ENCODE measurements around the gene TFG. TPM values are rescaled to one million over a fixed set of nuclear protein-coding genes. Genes with fewer than 3 reads are reported as not detected.

The TFG gene
- total RNA-seq, 4 donors from 2014 or later, result 36.6 to 133 (median 61.7) TPM

GRCh38 chr3:100745617-100746016, 36.3 kb downstream of the TFG start:
- Histone ChIP-seq H3K27me3 (no peaks in the 10 kb centered on the region), H3K27ac (no peak overlapping the region), H3K9me3 (no peaks in the 10 kb centered on the region), H3K4me1 (no peaks in the 10 kb centered on the region), H3K4me3 (no peak overlapping the region), H3K36me3 (no peaks in the 10 kb centered on the region)
- DNase-seq, result no peak
- TF ChIP-seq POLR2A (IDR thresholded peaks at IDR 0.05), result no peak
- no peak for TF ChIP-seq CTCF (IDR thresholded peaks at IDR 0.05)
- intact Hi-C loops (cut with DNase I; ENCODE audit: low total_unique reads), result no loop called here

- Histone ChIP-seq H3K27me3 (no peaks in the 10 kb centered on the region), H3K4me3 (no peak overlapping the region), H3K9me3 (no peaks in the 10 kb centered on the region), H3K4me1 (no peaks in the 10 kb centered on the region), H3K36me3 (no peaks in the 10 kb centered on the region), H3K27ac (no peak overlapping the region)
- intact Hi-C loops (cut with DNase I; ENCODE audit: low total_unique reads), result no loop called here
- DNase-seq, result no peak
- TF ChIP-seq CTCF (IDR thresholded peaks at IDR 0.05) (no peak), POLR2A (IDR thresholded peaks at IDR 0.05) (no peak)
Observed at GRCh38 chr3:100746092-100746491, 36.8 kb downstream of the TFG start.

GRCh38 chr3:100748220-100748619, 38.9 kb downstream of the TFG start:
- Histone ChIP-seq H3K4me3 (no peak overlapping the region), H3K9me3 (no peaks in the 10 kb centered on the region), H3K27me3 (no peaks in the 10 kb centered on the region), H3K4me1 (no peaks in the 10 kb centered on the region), H3K27ac (no peak overlapping the region), H3K36me3 (no peaks in the 10 kb centered on the region)
- TF ChIP-seq CTCF (IDR thresholded peaks at IDR 0.05) (no peak), POLR2A (IDR thresholded peaks at IDR 0.05) (no peak)
- intact Hi-C loops (cut with DNase I; ENCODE audit: low total_unique reads), result no loop called here
- DNase-seq, result no peak

GRCh38 chr3:100748967-100749366, 39.7 kb downstream of the TFG start:
- Histone ChIP-seq H3K27me3 (no peaks in the 10 kb centered on the region), H3K9me3 (no peaks in the 10 kb centered on the region), H3K4me1 (no peaks in the 10 kb centered on the region), H3K27ac (no peak overlapping the region), H3K4me3 (no peak overlapping the region), H3K36me3 (no peaks in the 10 kb centered on the region)
- intact Hi-C loops (cut with DNase I; ENCODE audit: low total_unique reads), result no loop called here
- TF ChIP-seq POLR2A (IDR thresholded peaks at IDR 0.05) (no peak), CTCF (IDR thresholded peaks at IDR 0.05) (no peak)
- no peak for DNase-seq

- no peak overlapping the region for H3K27ac ChIP-seq
- H3K9me3 ChIP-seq, result no peaks in the 10 kb centered on the region
- no peaks in the 10 kb centered on the region for H3K36me3 ChIP-seq
- intact Hi-C loops (cut with DNase I; ENCODE audit: low total_unique reads), result no loop called here
- no peak overlapping the region for H3K4me3 ChIP-seq
- DNase-seq, result no peak
- TF ChIP-seq CTCF (IDR thresholded peaks at IDR 0.05) (no peak), POLR2A (IDR thresholded peaks at IDR 0.05) (no peak)
- no peaks in the 10 kb centered on the region for H3K4me1 ChIP-seq
- H3K27me3 ChIP-seq, result no peaks in the 10 kb centered on the region
Observed at GRCh38 chr3:100753846-100754245, 44.6 kb downstream of the TFG start.

All from uterus (tissue), 4 donors.